ENCODE measurements around the gene MRPS34. TPM values are rescaled to one million over a fixed set of nuclear protein-coding genes. Genes with fewer than 3 reads are reported as not detected.

Gene MRPS34
- total RNA-seq, 1 donor from 2014 or later, result 60.4 TPM

DNA sequence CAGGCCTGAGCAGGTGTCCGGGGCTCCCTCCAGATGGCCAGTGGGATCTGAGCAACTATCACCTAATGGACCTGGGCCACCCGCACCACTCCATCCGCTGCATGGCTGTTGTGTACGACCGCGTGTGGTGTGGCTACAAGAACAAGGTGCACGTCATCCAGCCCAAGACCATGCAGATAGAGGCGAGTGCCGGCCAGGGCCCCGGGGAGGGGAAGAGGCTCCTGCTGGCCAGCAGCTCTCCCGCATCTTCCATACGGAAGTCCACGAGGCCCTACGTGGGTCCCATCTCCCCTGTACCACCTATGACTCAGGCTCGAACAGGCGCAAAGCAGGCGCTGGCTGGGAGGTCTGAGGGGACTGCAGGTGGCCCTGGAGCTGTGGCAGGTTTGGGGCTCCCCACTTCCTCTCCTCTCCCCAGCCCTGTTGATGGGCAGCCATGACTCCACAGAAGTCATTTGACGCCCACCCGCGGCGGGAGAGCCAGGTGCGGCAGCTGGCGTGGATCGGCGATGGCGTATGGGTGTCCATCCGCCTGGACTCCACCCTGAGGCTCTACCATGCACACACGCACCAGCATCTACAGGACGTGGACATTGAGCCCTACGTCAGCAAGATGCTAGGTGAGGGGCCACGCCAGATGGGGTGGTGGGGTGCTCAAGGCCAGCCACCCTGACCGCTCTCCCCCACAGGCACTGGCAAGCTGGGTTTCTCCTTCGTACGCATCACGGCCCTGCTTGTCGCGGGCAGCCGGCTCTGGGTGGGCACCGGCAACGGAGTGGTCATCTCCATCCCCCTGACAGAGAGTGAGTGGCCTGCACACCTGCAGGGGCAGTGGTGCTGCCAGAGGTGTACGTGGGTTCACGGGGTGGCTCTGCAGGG, 5.6 kb downstream of the MRPS34 start:
- DNase-seq (ENCODE audit: low spot score), result no peak
- Mint-ChIP-seq H3K4me1 (ENCODE audit: low read depth) (peaks cover 15% of the 10 kb centered on the region), H3K4me3 (ENCODE audit: unreplicated experiment) (no peak overlapping the region), H3K9me3 (ENCODE audit: low read depth) (no peaks in the 10 kb centered on the region), H3K36me3 (ENCODE audit: low read depth) (peaks cover 4% of the 10 kb centered on the region), H3K27ac (ENCODE audit: unreplicated experiment) (no peak overlapping the region), H3K27me3 (ENCODE audit: low read depth) (no peaks in the 10 kb centered on the region)
- TF ChIP-seq, protein P1, sequence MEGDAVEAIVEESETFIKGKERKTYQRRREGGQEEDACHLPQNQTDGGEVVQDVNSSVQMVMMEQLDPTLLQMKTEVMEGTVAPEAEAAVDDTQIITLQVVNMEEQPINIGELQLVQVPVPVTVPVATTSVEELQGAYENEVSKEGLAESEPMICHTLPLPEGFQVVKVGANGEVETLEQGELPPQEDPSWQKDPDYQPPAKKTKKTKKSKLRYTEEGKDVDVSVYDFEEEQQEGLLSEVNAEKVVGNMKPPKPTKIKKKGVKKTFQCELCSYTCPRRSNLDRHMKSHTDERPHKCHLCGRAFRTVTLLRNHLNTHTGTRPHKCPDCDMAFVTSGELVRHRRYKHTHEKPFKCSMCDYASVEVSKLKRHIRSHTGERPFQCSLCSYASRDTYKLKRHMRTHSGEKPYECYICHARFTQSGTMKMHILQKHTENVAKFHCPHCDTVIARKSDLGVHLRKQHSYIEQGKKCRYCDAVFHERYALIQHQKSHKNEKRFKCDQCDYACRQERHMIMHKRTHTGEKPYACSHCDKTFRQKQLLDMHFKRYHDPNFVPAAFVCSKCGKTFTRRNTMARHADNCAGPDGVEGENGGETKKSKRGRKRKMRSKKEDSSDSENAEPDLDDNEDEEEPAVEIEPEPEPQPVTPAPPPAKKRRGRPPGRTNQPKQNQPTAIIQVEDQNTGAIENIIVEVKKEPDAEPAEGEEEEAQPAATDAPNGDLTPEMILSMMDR (IDR thresholded peaks at IDR 0.05), result no peak

- Mint-ChIP-seq H3K4me1 (ENCODE audit: low read depth) (peaks cover 9% of the 10 kb centered on the region), H3K36me3 (ENCODE audit: low read depth) (peaks cover 2% of the 10 kb centered on the region), H3K27ac (ENCODE audit: unreplicated experiment) (no peak overlapping the region), H3K9me3 (ENCODE audit: low read depth) (no peaks in the 10 kb centered on the region), H3K27me3 (ENCODE audit: low read depth) (no peaks in the 10 kb centered on the region), H3K4me3 (ENCODE audit: unreplicated experiment) (no peak overlapping the region)
- DNase-seq (ENCODE audit: low spot score), result no peak
- TF ChIP-seq, protein P1 (IDR thresholded peaks at IDR 0.05), result no peak
These were observed 6.2 kb downstream of the MRPS34 start for GRCh38 chr16:1766701-1767100.

GRCh38 chr16:1766231-1766630, 6.7 kb downstream of the MRPS34 start:
- peaks cover 5% of the 10 kb centered on the region for H3K36me3 Mint-ChIP-seq (ENCODE audit: low read depth)
- H3K9me3 Mint-ChIP-seq (ENCODE audit: low read depth), result no peaks in the 10 kb centered on the region
- peaks cover 8% of the 10 kb centered on the region for H3K4me1 Mint-ChIP-seq (ENCODE audit: low read depth)
- TF ChIP-seq, protein P1 (IDR thresholded peaks at IDR 0.05), result no peak
- no peaks in the 10 kb centered on the region for H3K27me3 Mint-ChIP-seq (ENCODE audit: low read depth)
- no peak overlapping the region for H3K27ac Mint-ChIP-seq (ENCODE audit: unreplicated experiment)
- no peak for DNase-seq (ENCODE audit: low spot score)
- no peak overlapping the region for H3K4me3 Mint-ChIP-seq (ENCODE audit: unreplicated experiment)

GRCh38 chr16:1765826-1766225, 7.1 kb downstream of the MRPS34 start:
- no peaks in the 10 kb centered on the region for H3K9me3 Mint-ChIP-seq (ENCODE audit: low read depth)
- no peak for DNase-seq (ENCODE audit: low spot score)

GRCh38 chr16:1764971-1765370, 8.0 kb downstream of the MRPS34 start:
- Mint-ChIP-seq H3K4me3 (ENCODE audit: unreplicated experiment) (no peak overlapping the region), H3K27me3 (ENCODE audit: low read depth) (no peaks in the 10 kb centered on the region)
- TF ChIP-seq, protein P1 (IDR thresholded peaks at IDR 0.05), result no peak

More at GRCh38 chr16:1765826-1766225, 7.1 kb downstream of the MRPS34 start:
- Mint-ChIP-seq H3K36me3 (ENCODE audit: low read depth) (peaks cover 6% of the 10 kb centered on the region), H3K4me1 (ENCODE audit: low read depth) (peaks cover 8% of the 10 kb centered on the region), H3K27me3 (ENCODE audit: low read depth) (no peaks in the 10 kb centered on the region), H3K27ac (ENCODE audit: unreplicated experiment) (no peak overlapping the region), H3K4me3 (ENCODE audit: unreplicated experiment) (no peak overlapping the region)
- TF ChIP-seq, protein P1 (IDR thresholded peaks at IDR 0.05), result no peak

More at GRCh38 chr16:1764971-1765370, 8.0 kb downstream of the MRPS34 start:
- peaks cover 3% of the 10 kb centered on the region for H3K4me1 Mint-ChIP-seq (ENCODE audit: low read depth)
- peaks cover 9% of the 10 kb centered on the region for H3K36me3 Mint-ChIP-seq (ENCODE audit: low read depth)
- no peak for DNase-seq (ENCODE audit: low spot score)
- H3K27ac Mint-ChIP-seq (ENCODE audit: unreplicated experiment), result no peak overlapping the region
- H3K9me3 Mint-ChIP-seq (ENCODE audit: low read depth), result no peaks in the 10 kb centered on the region
